ENCODE measurements around the gene TMEM273. TPM values are rescaled to one million over a fixed set of nuclear protein-coding genes. Genes with fewer than 3 reads are reported as not detected.
"Not testable (repeated sequence)": the region's sequence is repeated elsewhere in the genome, so short reads cannot be mapped to it uniquely, and the experiment has no call there.

The TMEM273 gene
- total RNA-seq, 4 donors from 2014 or later: 1.3 to 10.6 (median 6.8) TPM

DNA sequence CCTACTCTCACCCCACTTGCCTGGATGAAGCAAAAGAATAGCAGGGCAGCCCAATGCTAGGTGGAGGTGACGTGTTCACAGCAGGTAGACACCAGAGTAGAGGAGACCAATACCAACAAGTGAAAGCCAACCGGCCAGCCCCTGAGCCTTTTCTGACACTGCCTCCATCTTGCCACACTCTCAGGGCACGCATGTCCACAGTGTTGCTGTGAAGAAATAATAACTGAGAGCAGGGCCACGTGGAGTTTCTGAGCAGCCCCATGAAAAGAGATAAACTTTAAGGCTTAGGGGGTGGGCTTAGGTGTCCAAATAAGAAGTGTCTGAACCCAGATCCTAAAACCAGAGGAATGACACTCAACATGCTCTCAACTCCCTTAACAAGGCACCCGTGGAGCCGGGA, 9.0 kb upstream of the TMEM273 start:
- Histone ChIP-seq H3K9me3 (no peaks in the 10 kb centered on the region), H3K27me3 (no peaks in the 10 kb centered on the region), H3K4me1 (no peaks in the 10 kb centered on the region), H3K36me3 (no peaks in the 10 kb centered on the region), H3K27ac (no peak overlapping the region), H3K4me3 (no peak overlapping the region)
- DNase-seq (ENCODE audit: low spot score in 2 of 2): no peak
- 86% methylated on average over 6 of the region's 6 CpGs for WGBS
- TF ChIP-seq POLR2A (IDR thresholded peaks at IDR 0.05): no peak
- no peak for TF ChIP-seq EP300 (IDR thresholded peaks at IDR 0.05)

- not testable (repeated sequence) for H3K4me1 ChIP-seq; H3K9me3 ChIP-seq; H3K27ac ChIP-seq; H3K4me3 ChIP-seq; H3K36me3 ChIP-seq; DNase-seq (ENCODE audit: low spot score in 2 of 2); H3K27me3 ChIP-seq
- 92% methylated on average over 4 of the region's 4 CpGs for WGBS
Measured at GRCh38 chr10:49195864-49196263, 7.7 kb upstream of the TMEM273 start.

DNA sequence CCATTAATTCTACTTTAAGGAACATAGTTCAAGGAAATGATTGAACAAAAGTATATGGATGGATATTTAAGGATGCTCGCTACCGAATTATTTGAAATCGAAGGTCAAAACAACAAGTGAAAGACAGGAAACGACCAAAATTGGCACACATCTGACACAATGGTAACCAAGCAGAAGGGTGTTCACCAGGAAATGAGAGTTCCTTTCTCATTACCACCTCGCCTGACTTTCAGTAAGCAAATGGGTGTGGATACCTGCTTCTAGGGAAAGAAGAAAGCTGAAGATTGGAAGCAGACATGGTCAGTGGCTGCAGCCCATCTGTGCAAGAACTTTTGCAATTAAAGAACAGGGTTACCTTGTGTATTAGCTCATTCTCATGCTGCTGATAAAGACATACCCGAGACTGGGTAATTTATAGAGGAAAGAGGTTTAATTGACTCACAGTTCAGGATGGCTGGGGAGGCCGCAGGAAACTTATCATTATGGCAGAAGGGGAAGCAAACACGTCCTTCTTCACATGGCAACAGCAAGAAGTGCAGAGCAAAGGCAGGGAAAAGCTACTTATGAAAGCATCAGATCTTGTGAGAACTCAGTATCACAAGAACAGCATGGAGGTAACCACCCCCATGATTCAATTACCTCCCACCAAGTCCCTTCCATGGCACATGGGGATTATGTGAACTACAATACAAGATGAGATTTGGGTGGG, 6.2 kb upstream of the TMEM273 start:
- WGBS: 79% methylated on average over 8 of the region's 8 CpGs
- Histone ChIP-seq H3K9me3 (no peaks in the 10 kb centered on the region), H3K27me3 (peaks cover 3% of the 10 kb centered on the region), H3K4me3 (no peak overlapping the region), H3K36me3 (no peaks in the 10 kb centered on the region), H3K27ac (peak overlapping the region; percentile 31), H3K4me1 (peaks cover 11% of the 10 kb centered on the region)
- no peak for DNase-seq (ENCODE audit: low spot score in 2 of 2)
- TF ChIP-seq POLR2A (IDR thresholded peaks at IDR 0.05) (no peak), POLR2AphosphoS5 (IDR thresholded peaks at IDR 0.05) (no peak), EP300 (IDR thresholded peaks at IDR 0.05) (no peak)
- TF ChIP-seq, protein P1, sequence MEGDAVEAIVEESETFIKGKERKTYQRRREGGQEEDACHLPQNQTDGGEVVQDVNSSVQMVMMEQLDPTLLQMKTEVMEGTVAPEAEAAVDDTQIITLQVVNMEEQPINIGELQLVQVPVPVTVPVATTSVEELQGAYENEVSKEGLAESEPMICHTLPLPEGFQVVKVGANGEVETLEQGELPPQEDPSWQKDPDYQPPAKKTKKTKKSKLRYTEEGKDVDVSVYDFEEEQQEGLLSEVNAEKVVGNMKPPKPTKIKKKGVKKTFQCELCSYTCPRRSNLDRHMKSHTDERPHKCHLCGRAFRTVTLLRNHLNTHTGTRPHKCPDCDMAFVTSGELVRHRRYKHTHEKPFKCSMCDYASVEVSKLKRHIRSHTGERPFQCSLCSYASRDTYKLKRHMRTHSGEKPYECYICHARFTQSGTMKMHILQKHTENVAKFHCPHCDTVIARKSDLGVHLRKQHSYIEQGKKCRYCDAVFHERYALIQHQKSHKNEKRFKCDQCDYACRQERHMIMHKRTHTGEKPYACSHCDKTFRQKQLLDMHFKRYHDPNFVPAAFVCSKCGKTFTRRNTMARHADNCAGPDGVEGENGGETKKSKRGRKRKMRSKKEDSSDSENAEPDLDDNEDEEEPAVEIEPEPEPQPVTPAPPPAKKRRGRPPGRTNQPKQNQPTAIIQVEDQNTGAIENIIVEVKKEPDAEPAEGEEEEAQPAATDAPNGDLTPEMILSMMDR (IDR thresholded peaks at IDR 0.05): no peak

GRCh38 chr10:49191349-49191748, 3.2 kb upstream of the TMEM273 start:
- WGBS: 73% methylated on average over 1 of the region's 1 CpG
- H3K27ac ChIP-seq: no peak overlapping the region
- no peak for DNase-seq (ENCODE audit: low spot score in 2 of 2)

GRCh38 chr10:49189422-49189821, 1.2 kb upstream of the TMEM273 start:
- H3K4me3 ChIP-seq: no peak overlapping the region
- H3K9me3 ChIP-seq: no peaks in the 10 kb centered on the region
- 86% methylated on average over 6 of the region's 6 CpGs for WGBS
- H3K36me3 ChIP-seq: no peaks in the 10 kb centered on the region
- peak overlapping the region; percentile 35 for H3K27ac ChIP-seq
- H3K4me1 ChIP-seq: peaks cover 20% of the 10 kb centered on the region
- DNase-seq (ENCODE audit: low spot score in 2 of 2): no peak
- peaks cover 3% of the 10 kb centered on the region for H3K27me3 ChIP-seq
- TF ChIP-seq POLR2AphosphoS5 (IDR thresholded peaks at IDR 0.05) (no peak), EP300 (IDR thresholded peaks at IDR 0.05) (no peak), POLR2A (IDR thresholded peaks at IDR 0.05) (no peak)
- TF ChIP-seq, protein P1 (IDR thresholded peaks at IDR 0.05): no peak

More at GRCh38 chr10:49191349-49191748, 3.2 kb upstream of the TMEM273 start:
- Histone ChIP-seq H3K36me3 (no peaks in the 10 kb centered on the region), H3K27me3 (peaks cover 3% of the 10 kb centered on the region), H3K4me3 (no peak overlapping the region), H3K9me3 (no peaks in the 10 kb centered on the region), H3K4me1 (peaks cover 20% of the 10 kb centered on the region)
- no peak for TF ChIP-seq POLR2AphosphoS5 (IDR thresholded peaks at IDR 0.05)
- TF ChIP-seq, protein P1 (IDR thresholded peaks at IDR 0.05): no peak

GRCh38 chr10:49187044-49187484, 1.1 kb downstream of the TMEM273 start:
- no peak for DNase-seq (ENCODE audit: low spot score in 2 of 2)
- Histone ChIP-seq H3K9me3 (no peaks in the 10 kb centered on the region), H3K27me3 (peaks cover 3% of the 10 kb centered on the region), H3K27ac (no peak overlapping the region), H3K4me3 (peak overlapping the region; percentile 36), H3K36me3 (no peaks in the 10 kb centered on the region), H3K4me1 (peaks cover 20% of the 10 kb centered on the region)
- no peak for TF ChIP-seq EP300 (IDR thresholded peaks at IDR 0.05)
- TF ChIP-seq, protein P1 (IDR thresholded peaks at IDR 0.05): no peak
- no peak for TF ChIP-seq POLR2A (IDR thresholded peaks at IDR 0.05)
- no peak for TF ChIP-seq POLR2AphosphoS5 (IDR thresholded peaks at IDR 0.05)
- 66% methylated on average over 8 of the region's 8 CpGs for WGBS

All from suprapubic skin (tissue), 4 donors.